HG03039 (cell line): ENCODE results near the gene ZNF680.
A peak's percentile ranks its signal among the peaks of the same experiment; 100 is the strongest.
"Not testable (repeated sequence)": the region's sequence is repeated elsewhere in the genome, so short reads cannot be mapped to it uniquely, and the experiment has no call there.

Experiments used
- ATAC-seq: cut with Tn5 transposase; IDR thresholded peaks from one replicate; pipeline ENCODE4 v1.9.1; 2021; ENCODE audit warnings: mild to moderate bottlenecking, moderate library complexity; ENCODE audit not compliant: unreplicated experiment

The ZNF680 gene

DNA sequence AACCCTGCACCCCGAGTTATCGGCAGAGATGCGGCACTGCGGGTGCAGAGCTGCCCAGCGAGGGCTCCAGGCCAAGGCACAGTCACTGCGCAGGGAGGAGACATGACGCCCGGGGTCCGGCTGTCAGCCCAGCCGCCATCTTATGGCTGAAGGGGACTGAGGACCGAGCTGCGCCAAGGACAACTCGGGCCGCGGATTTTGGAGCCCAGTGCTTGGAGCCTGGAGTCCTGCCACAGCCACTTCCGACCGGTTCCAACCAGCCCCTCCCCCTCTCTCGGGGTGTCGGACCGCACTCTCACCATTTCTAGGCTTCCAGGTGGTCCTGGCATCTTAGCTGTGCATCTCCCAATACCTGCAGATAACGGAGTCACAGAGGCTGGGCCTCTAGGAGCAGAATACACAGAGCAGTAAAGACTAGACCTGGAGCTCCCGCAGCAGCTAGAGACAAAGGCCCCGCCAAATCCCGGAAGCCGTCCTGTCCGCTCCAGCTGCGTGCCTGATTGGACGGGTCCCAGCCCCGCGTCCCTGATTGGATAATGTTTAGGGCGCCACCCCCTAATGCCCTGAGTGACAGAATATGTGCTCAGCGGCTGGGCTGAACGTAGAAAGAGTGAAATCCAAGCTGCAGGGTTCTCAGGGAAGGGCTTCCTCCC is at the start of gene ZNF680:
ZNF680 (minus strand) TSS at position 446 of the 653 bp plus-strand sequence; CDS start at position 329, 117 bp downstream.
- ATAC-seq = peak; percentile 99

- no peak for ATAC-seq
These were observed 49.6 kb upstream of the ZNF680 start for GRCh38 chr7:64612452-64612851.

GRCh38 chr7:64611717-64612116 is 48.8 kb upstream of the ZNF680 start:
- no peak for ATAC-seq

- no peak for ATAC-seq
These were observed 48.1 kb upstream of the ZNF680 start for GRCh38 chr7:64610997-64611396.

- no peak for ATAC-seq
These were observed 45.4 kb upstream of the ZNF680 start for GRCh38 chr7:64608116-64608910.

DNA sequence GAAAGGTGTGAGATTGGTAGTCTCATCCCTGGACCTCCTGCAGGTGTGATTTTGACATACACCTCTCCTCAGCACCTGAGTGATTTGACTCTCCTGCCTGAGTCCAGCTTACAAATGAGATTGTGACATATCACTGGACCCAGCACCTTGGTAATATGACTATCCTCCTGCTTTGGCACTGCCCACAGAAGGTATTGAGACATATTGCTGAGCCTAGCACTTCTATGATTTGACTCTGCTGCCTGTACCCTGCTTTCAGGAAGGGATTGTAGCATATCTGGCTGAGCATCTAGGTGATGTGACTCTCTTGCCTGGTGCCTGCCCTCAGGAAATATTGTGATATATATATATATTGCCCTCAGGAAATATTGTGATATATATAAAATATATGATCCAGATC is 43.5 kb upstream of the ZNF680 start:
- no peak for ATAC-seq

DNA sequence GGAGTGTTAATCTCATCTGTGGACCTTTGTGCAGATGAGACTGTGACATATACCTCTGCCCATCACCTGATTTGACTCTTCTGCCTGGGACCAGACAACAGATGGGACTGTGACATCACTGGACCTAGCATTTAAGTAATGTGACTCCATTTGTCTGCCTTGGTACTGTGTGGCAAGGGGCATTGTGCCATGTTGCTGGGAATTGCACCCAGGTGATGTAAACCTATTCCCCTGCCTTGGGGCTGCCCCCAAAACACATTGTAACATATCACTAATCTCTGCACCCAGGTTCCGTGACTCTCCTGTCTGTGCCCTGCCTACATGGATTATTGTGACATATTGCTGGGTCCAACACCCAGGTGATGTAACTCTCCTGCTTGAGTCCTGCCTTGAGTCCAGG is 40.4 kb upstream of the ZNF680 start:
- ATAC-seq = no peak

- no peak for ATAC-seq
These were observed 39.6 kb upstream of the ZNF680 start for GRCh38 chr7:64602518-64602917.

DNA sequence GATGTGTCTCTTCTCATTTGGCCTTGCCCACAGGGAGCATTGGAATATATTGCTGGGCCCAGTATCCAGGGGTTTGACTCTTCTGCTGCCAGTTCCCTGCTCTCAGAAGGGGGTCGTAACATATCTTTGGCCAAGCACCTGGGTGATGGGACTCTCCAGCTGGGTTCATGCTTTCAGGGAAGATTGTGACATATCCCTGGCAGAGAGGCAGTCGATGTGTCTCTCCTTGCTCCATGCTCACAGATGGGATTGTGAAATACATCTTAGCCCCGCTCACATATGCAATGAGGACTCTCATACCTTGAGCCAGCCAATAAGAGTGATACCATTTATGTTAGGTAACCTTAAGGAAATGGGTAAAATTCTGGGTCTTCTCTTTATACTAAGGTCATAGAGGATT is 39.2 kb upstream of the ZNF680 start:
- ATAC-seq = no peak

DNA sequence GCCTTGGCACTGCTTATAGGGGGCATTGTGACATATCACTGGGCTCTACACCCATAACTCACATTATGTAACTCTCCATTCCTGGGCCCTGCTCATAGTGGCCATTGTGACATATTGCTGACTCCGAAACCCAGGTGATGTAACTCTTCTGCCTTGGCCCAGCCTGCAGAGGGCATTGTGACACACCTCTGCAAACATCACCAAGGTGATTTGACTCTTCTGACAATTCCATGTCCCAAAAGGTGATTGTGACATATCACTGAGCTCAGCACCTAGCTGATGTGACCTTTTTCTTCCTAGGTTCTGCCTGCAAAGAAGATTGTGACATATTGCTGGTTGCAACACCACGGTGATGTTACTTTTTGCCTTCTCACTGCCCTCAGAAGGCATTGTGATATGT is 36.5 kb upstream of the ZNF680 start:
- no peak for ATAC-seq

DNA sequence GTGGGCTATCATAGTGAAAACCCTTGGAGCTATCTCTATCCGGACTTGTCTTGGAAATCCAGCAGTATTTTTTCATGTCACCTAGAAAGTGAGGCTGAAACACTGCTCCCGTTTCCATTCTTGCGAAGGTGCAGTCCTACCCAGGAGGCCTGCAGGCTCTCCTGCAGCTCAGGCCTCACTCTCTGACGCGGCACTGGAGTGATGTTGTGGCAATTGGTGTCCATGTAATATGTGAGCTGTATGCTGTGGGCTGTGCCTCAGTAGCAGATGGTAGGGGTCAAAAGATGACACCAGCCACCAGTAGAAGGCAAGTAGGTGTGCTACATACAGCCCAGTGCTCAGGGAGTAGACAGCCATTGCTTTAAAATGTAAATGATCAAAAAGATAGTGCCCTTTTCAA is 28.1 kb upstream of the ZNF680 start:
- no peak for ATAC-seq

- no peak for ATAC-seq
These were observed 19.3 kb upstream of the ZNF680 start for GRCh38 chr7:64581926-64582894.

- ATAC-seq = no peak
These were observed 18.5 kb upstream of the ZNF680 start for GRCh38 chr7:64581391-64581790.

- ATAC-seq = no peak
These were observed 11.7 kb upstream of the ZNF680 start for GRCh38 chr7:64574540-64575099.

DNA sequence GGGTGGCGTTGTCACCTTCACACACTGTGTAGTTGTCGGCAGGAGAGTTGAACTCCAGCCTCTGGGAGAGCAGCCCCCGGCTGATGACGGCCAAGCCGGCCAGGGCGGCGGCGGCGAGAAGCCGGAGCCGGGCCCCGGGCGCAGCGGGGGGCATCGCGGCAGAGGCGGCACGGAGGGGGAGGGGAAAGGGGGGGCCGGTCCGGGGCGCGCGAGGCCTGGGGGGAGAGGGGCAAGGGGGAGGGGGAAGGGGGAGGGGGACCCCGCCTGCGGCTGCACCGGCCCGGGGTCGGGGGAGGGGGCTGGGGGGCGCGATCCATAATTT is 7.4 kb upstream of the ZNF680 start:
- not testable (repeated sequence) for ATAC-seq

DNA sequence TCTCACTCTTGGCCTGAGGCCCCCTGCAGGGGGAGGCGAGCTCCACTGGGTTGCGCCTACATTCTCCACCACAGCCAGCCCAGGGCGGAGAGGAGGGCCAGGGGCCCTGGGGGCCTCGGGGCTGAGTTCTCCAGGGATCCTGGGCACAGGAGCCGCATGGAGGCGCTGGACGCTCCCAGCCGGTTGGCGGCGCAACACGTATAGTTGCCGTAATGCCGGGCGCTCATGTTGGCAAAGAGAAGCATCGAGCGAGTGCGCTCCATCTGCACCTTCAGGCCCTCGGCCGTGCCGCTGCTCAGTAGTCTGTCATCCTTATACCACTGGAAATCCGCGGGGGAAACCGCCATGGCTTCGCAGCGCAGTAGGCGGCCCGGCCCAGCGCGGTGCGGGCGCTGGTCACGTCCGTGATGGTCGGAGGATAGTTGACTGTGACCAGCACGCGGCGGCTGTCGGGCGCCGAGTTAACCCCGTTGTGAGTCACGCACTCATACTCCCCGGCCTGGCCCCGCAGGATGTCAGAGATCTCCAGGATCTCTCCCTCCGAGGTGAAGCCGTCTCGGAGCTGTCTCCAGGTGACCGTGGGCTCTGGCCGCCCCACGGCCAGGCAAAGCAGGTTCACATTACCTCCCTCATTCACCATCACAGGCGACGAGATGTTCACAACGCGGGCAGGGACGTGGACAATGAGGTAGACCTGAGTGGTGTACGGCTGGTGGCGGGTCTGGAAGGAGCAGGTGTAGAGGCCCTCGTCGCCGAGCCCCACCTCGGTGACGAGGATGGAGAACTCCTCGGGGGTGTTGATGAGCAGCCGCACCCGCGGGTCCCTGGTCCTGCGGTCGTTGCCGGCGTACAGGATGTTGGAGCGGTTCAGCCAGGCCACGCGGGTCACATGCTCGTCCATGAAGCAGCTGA is 6.8 kb upstream of the ZNF680 start:
- ATAC-seq = not testable (repeated sequence)

- no peak for ATAC-seq
These were observed 630 bp downstream of the ZNF680 start for GRCh38 chr7:64562256-64562625.

GRCh38 chr7:64559206-64559605 is 3.7 kb downstream of the ZNF680 start:
- ATAC-seq = no peak

DNA sequence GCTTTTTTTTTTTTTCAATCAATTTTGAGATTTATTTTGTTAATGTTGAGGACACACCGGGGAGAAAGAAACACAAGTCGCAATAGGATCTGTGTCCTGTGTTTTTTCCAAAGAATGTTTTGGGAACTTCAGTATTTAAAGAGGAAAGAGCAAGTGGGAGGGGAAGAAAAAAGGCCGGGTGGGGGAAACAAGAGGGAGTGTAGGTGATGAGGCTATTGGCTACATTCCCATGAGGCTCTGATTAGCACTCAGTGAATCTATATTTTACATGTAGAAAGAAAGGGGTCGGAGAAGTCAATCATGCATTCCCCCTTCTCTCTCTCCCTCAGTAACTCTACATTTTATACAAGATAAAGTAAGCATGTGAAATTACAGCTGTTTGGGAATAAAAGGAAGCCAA is 4.1 kb downstream of the ZNF680 start:
- ATAC-seq = no peak

- ATAC-seq = no peak
These were observed 4.6 kb downstream of the ZNF680 start for GRCh38 chr7:64558323-64558705.
